HepG2 (cell line): ENCODE measurements around the gene STUM. TPM values are rescaled to one million over a fixed set of nuclear protein-coding genes. Genes with fewer than 3 reads are reported as not detected.

Experiments used
- ATAC-seq: fragments of 200-7000 bp; cut with Tn5 transposase; 3 replicates; pipeline ENCODE4 v1.9.1; 2020; ENCODE audit warnings: mild to moderate bottlenecking, moderate library complexity
- BruUV-seq: library from RNA; stranded (reverse); fragments of 400-500 nt; replicated peaks from 2 replicates; lab custom pipeline; 2021; lab: Mats Ljungman, UMichigan
- CTCF ChIA-PET: fragments of 300-600 bp; formaldehyde crosslinking; extraction: SDS; loops from one replicate; lab custom pipeline; 2021; ENCODE audit warnings: low total read pairs, inconsistent platforms, low intra/inter-chr PET ratio; lab: Yijun Ruan, JAX
- POLR2A ChIA-PET: fragments of 350-600 bp; sonication (Branson Sonifier 250); formaldehyde crosslinking; loops from one replicate; lab custom pipeline; 2020; ENCODE audit warnings: antibody characterized with exemption, inconsistent platforms; lab: Yijun Ruan, JAX
- DNase-seq: peaks from one replicate; pipeline ENCODE4 v3.0.0-alpha.2; 2015; ENCODE audit warnings: low spot score
- FAIRE-seq: peaks from 3 replicates; lab custom pipeline; 2011; peaks lifted over from hg19 to GRCh38; lab: Jason Lieb, UNC
- H2AFZ ChIP-seq: one replicate; pipeline ENCODE4 v1.6.1; 2011; ENCODE audit warnings: low read length, inconsistent platforms
- H3K27ac ChIP-seq: fragments of 300-600 bp; 3 replicates; pipeline ENCODE4 v1.8.0; 2011; ENCODE audit warnings: mixed run types, mild to moderate bottlenecking, mixed read lengths, low read length, inconsistent platforms; ENCODE audit not compliant: insufficient read depth; ENCODE audit errors: extremely low read length
- H3K27me3 ChIP-seq, 2 experiments: fragments of 200-600 bp in 1 of 2; 2 replicates in 1 of 2; 3 replicates in 1 of 2; pipeline versions ENCODE4 v1.6.0 to v1.8.0; 2011; ENCODE audit warnings: low read length in 2 of 2, mild to moderate bottlenecking in 2 of 2, moderate library complexity in 2 of 2, inconsistent platforms in 1 of 2; ENCODE audit not compliant: insufficient read depth in 2 of 2, control insufficient read depth in 1 of 2
- H3K36me3 ChIP-seq, 2 experiments: fragments of 200-600 bp in 1 of 2; replicated peaks in 1 of 2; 2 replicates in 1 of 2; 3 replicates in 1 of 2; pipeline versions ENCODE4 v1.5.1 to v1.8.0; 2011; ENCODE audit warnings: low read length in 2 of 2, inconsistent platforms in 1 of 2; ENCODE audit not compliant: insufficient read depth in 2 of 2, control insufficient read depth in 1 of 2
- H3K4me1 ChIP-seq: 2 replicates; pipeline ENCODE4 v1.5.1; 2012; ENCODE audit warnings: low read length, inconsistent platforms; ENCODE audit not compliant: insufficient read depth
- H3K4me2 ChIP-seq: 2 replicates; pipeline ENCODE4 v1.6.0; 2011; ENCODE audit warnings: low read depth, low read length, inconsistent platforms
- H3K4me3 ChIP-seq, 3 experiments: fragments of 200-600 bp in 1 of 3; sonication (generic), shearing (Covaris generic) in 1 of 3; replicated peaks in 1 of 3; 2 replicates each; pipeline ENCODE4 v1.5.1; 2011 to 2016; ENCODE audit warnings: low read length in 3 of 3, inconsistent platforms in 2 of 3, low read depth in 2 of 3, mild to moderate bottlenecking in 2 of 3, control low read depth in 1 of 3, mixed read lengths in 1 of 3; ENCODE audit not compliant: insufficient read depth in 1 of 3
- H3K79me2 ChIP-seq: one replicate; pipeline ENCODE4 v1.6.1; 2011; ENCODE audit warnings: low read length, inconsistent platforms; ENCODE audit not compliant: insufficient read depth
- H3K9ac ChIP-seq: 2 replicates; pipeline ENCODE4 v1.6.0; 2011; ENCODE audit warnings: mild to moderate bottlenecking, low read depth, low read length, inconsistent platforms; ENCODE audit not compliant: insufficient read depth
- H3K9me3 ChIP-seq: 2 replicates; pipeline ENCODE4 v1.5.1; 2012; ENCODE audit warnings: mild to moderate bottlenecking, low read length
- H4K20me1 ChIP-seq: 2 replicates; pipeline ENCODE4 v1.6.0; 2011; ENCODE audit warnings: inconsistent platforms, mild to moderate bottlenecking, low read length, moderate library complexity; ENCODE audit not compliant: insufficient read depth
- LCORL ChIP-seq, 2 experiments: fragments of 450-650 bp in 1 of 2; sonication (generic) in 1 of 2; formaldehyde crosslinking in 1 of 2; IDR thresholded peaks; 2 replicates each; pipeline versions ENCODE4 v1.5.0 to v1.6.1; 2017 to 2020; ENCODE audit warnings: antibody characterized with exemption in 1 of 2, missing genetic modification reagents in 1 of 2
- RCOR2 ChIP-seq: IDR thresholded peaks from 2 replicates; pipeline ENCODE4 v1.6.1; 2016; ENCODE audit warnings: missing biosample characterization, missing genetic modification reagents
- SP4 ChIP-seq: sonication (generic); formaldehyde crosslinking; IDR thresholded peaks from 2 replicates; pipeline ENCODE4 v1.8.1; 2023; ENCODE audit warnings: mild to moderate bottlenecking, missing genetic modification reagents
- ZBTB8A ChIP-seq: sonication (generic); formaldehyde crosslinking; IDR thresholded peaks from 2 replicates; pipeline ENCODE4 v1.4.0; 2020; ENCODE audit warnings: mild to moderate bottlenecking, low read depth, missing genetic modification reagents, borderline replicate concordance
- ZFY ChIP-seq: sonication (generic); formaldehyde crosslinking; IDR thresholded peaks from 2 replicates; pipeline ENCODE4 v1.4.0; 2020; ENCODE audit warnings: missing genetic modification reagents
- ZNF672 ChIP-seq: sonication (generic); formaldehyde crosslinking; IDR thresholded peaks from 2 replicates; pipeline ENCODE4 v1.8.1; 2022; ENCODE audit warnings: missing genetic modification reagents
- WGBS: methylation state at CpG from one replicate; pipeline ENCODE4 v1.1.6; 2017; ENCODE audit warnings: low lambda C conversion rate; 5-methylcytosine and 5-hydroxymethylcytosine counted together
- in situ Hi-C: cut with HindIII; loops from 2 replicates; pipeline ENCODE4 v1.10.0; 2017; ENCODE audit warnings: low pct_unique_long_range_greater_than_20kb; ENCODE audit not compliant: extremely low pct_ligation_motif_present
- intact Hi-C: fragments of 100-400 bp; cut with micrococcal nuclease; formaldehyde crosslinking; loops from one replicate; pipeline ENCODE4 v1.10.0; 2022; ENCODE audit not compliant: unreplicated experiment
- polyA plus RNA-seq, 8 experiments: library from polyadenylated mRNA; depleted of rRNA in 3 of 8; stranded (reverse) in 7 of 8; unstranded in 1 of 8; fragments of >200 nt; fragmentation: Illumina TruSeq in 4 of 8; extraction: Trizol in 4 of 8; gene quantifications; 2 replicates each; pipeline versions ENCODE4 v1.2.1 to v1.2.3, GENCODE V29; 2011 to 2016; ENCODE audit warnings: low read depth in 4 of 8, missing spikeins in 1 of 8, mixed read lengths in 1 of 8; ENCODE audit not compliant: insufficient read depth in 1 of 8
- total RNA-seq, 5 experiments: library from RNA; depleted of rRNA; stranded (reverse); fragments of >200 nt; fragmentation: Illumina TruSeq; extraction: Trizol; gene quantifications; 2 replicates each; pipeline ENCODE4 v1.2.3, GENCODE V29; 2016; ENCODE audit warnings: low read depth in 1 of 5
- TF ChIP-seq, protein P1 (sequence below): sonication (generic); formaldehyde crosslinking; IDR thresholded peaks from 2 replicates; pipeline ENCODE4 v1.4.0; 2020; ENCODE audit warnings: missing genetic modification reagents, borderline replicate concordance
- TF ChIP-seq, protein P2 (sequence below): sonication (generic); formaldehyde crosslinking; IDR thresholded peaks from 2 replicates; pipeline ENCODE4 v1.5.0; 2020; ENCODE audit warnings: missing genetic modification reagents

The STUM gene
- total and polyA plus RNA-seq, 2 of the 13 experiments (the other 11 are each of a cell fraction or from before 2014, with no cell fraction given): not detected

DNA sequence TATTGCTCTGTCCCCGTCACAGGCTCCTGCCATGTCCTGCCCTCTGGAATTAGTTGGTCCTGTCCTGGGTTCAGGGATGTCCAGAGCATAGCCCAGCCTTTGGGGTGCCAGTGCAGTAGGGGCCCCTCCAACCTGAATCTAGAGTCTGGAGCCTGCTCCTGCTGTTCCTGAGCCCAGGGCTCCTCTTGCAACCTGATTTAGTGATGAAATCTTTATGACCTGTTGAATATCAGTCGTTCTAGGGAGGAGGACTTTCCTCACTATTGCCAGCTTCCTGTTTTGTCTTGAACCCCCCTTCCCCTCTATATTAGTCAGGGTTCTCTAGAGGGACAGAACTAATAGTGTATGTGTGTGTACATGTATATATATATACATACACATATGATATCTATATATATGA is 42.5 kb upstream of the STUM start:
- WGBS: 56% methylated on average over 2 of the region's 2 CpGs
- Histone ChIP-seq H2AFZ (no peak overlapping the region), H3K4me2 (no peak overlapping the region), H3K9me3 (no peaks in the 10 kb centered on the region), H3K27me3 (peaks cover 0 to 14% of the 10 kb centered on the region in 2 experiments; a peak in 2 of 5 replicates), H3K36me3 (no peaks in the 10 kb centered on the region), H3K4me3 (no peak overlapping the region), H3K79me2 (no peaks in the 10 kb centered on the region), H3K9ac (no peak overlapping the region), H3K27ac (no peak overlapping the region), H4K20me1 (no peaks in the 10 kb centered on the region), H3K4me1 (no peaks in the 10 kb centered on the region)
- no peak for ATAC-seq
- DNase-seq: no peak
- no peak for FAIRE-seq
- BruUV-seq: no TSS peak
- ChIA-PET POLR2A (no interaction called here), CTCF (no interaction called here)
- TF ChIP-seq RCOR2 (CRISPR knock-in tag): no peak
- TF ChIP-seq, protein P1, sequence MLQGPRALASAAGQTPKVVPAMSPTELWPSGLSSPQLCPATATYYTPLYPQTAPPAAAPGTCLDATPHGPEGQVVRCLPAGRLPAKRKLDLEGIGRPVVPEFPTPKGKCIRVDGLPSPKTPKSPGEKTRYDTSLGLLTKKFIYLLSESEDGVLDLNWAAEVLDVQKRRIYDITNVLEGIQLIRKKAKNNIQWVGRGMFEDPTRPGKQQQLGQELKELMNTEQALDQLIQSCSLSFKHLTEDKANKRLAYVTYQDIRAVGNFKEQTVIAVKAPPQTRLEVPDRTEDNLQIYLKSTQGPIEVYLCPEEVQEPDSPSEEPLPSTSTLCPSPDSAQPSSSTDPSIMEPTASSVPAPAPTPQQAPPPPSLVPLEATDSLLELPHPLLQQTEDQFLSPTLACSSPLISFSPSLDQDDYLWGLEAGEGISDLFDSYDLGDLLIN (CRISPR knock-in tag): no peak
- TF ChIP-seq ZBTB8A: no peak
- TF ChIP-seq ZFY (CRISPR knock-in tag): no peak
- TF ChIP-seq LCORL (IDR thresholded peaks at IDR 0.05): no peak
- TF ChIP-seq LCORL (CRISPR knock-in tag; IDR thresholded peaks at IDR 0.05): no peak
- no peak for TF ChIP-seq ZNF672 (CRISPR knock-in tag)
- TF ChIP-seq, protein P2, sequence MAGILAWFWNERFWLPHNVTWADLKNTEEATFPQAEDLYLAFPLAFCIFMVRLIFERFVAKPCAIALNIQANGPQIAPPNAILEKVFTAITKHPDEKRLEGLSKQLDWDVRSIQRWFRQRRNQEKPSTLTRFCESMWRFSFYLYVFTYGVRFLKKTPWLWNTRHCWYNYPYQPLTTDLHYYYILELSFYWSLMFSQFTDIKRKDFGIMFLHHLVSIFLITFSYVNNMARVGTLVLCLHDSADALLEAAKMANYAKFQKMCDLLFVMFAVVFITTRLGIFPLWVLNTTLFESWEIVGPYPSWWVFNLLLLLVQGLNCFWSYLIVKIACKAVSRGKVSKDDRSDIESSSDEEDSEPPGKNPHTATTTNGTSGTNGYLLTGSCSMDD: no peak
- no peak for TF ChIP-seq SP4 (CRISPR knock-in tag)
- in situ Hi-C loops: no loop called here
- intact Hi-C loops: no loop called here
